HCT116 (cell line): ENCODE data around the gene FOXD1. TPM values are rescaled to one million over a fixed set of nuclear protein-coding genes. Genes with fewer than 3 reads are reported as not detected.

Experiments
- ATAC-seq: fragments of 200-7000 bp; cut with Tn5 transposase; 2 replicates; pipeline ENCODE4 v1.9.1; 2020; ENCODE audit warnings: mild to moderate bottlenecking, moderate library complexity
- BruUV-seq: library from RNA; stranded (reverse); fragments of 400-500 nt; replicated peaks from 2 replicates; lab custom pipeline; 2021; lab: Mats Ljungman, UMichigan
- CTCF ChIA-PET: fragments of 300-600 bp; sonication (Branson Sonifier 250); formaldehyde crosslinking; loops from one replicate; lab custom pipeline; 2021; ENCODE audit warnings: antibody characterized with exemption; lab: Charles Lee
- POLR2A ChIA-PET: fragments of 300-600, 350-600 bp; sonication (Branson Sonifier 250); formaldehyde crosslinking; loops from one replicate; lab custom pipeline; 2021; ENCODE audit warnings: antibody characterized with exemption; lab: Charles Lee
- RAD21 ChIA-PET, 2 experiments: fragments of 300-600 bp; sonication (Branson Sonifier 250); formaldehyde crosslinking; loops; one replicate each; lab custom pipeline; 2023; ENCODE audit warnings: low total read pairs in 2 of 2; ENCODE audit not compliant: uncharacterized antibody in 2 of 2, unreplicated experiment in 2 of 2, low non-redundant PET in 1 of 2; lab: Charles Lee
- DNase-seq: peaks from one replicate; pipeline ENCODE4 v3.0.0-alpha.2; 2010; ENCODE audit warnings: low read depth, low spot score
- H2AFZ ChIP-seq: fragments of 200-600 bp; shearing (Covaris generic), sonication (generic); 2 replicates; pipeline ENCODE4 v1.6.1; 2017; ENCODE audit warnings: low read depth, mixed run types, mixed read lengths, antibody characterized with exemption, low read length; ENCODE audit not compliant: poor library complexity, severe bottlenecking
- H3K27ac ChIP-seq: 2 replicates; pipeline ENCODE4 v1.5.1; 2012; ENCODE audit warnings: low read depth, low read length
- H3K27me3 ChIP-seq: fragments of 200-600 bp; sonication (generic); 2 replicates; pipeline ENCODE4 v1.6.1; 2016; ENCODE audit warnings: mixed run types, low read length, mixed read lengths; ENCODE audit not compliant: insufficient read depth
- H3K36me3 ChIP-seq, 2 experiments: fragments of 200-500 bp in 1 of 2; fragments of 200-600 bp in 1 of 2; sonication (Bioruptor generic) in 1 of 2; sonication (generic) in 1 of 2; 2 replicates each; pipeline versions ENCODE4 v1.5.1 to v1.6.1; 2014 to 2016; ENCODE audit warnings: low read length in 2 of 2, inconsistent platforms in 1 of 2, mixed read lengths in 1 of 2, mixed run types in 1 of 2; ENCODE audit not compliant: insufficient read depth in 2 of 2, control insufficient read depth in 1 of 2
- H3K4me1 ChIP-seq, 2 experiments: fragments of 200-600 bp in 1 of 2; sonication (generic) in 1 of 2; 2 replicates each; pipeline versions ENCODE4 v1.5.1 to v1.6.1; 2012 to 2017; ENCODE audit warnings: low read length in 2 of 2, inconsistent platforms in 1 of 2, mild to moderate bottlenecking in 1 of 2, mixed read lengths in 1 of 2, mixed run types in 1 of 2, moderate library complexity in 1 of 2; ENCODE audit not compliant: insufficient read depth in 2 of 2, control insufficient read depth in 1 of 2
- H3K4me2 ChIP-seq: fragments of 200-600 bp; sonication (generic); 2 replicates; pipeline ENCODE4 v1.6.1; 2017; ENCODE audit warnings: mixed run types, low read length, mixed read lengths
- H3K4me3 ChIP-seq, 2 experiments: fragments of 200-600 bp in 1 of 2; sonication (generic) in 1 of 2; replicated peaks in 1 of 2; 2 replicates each; pipeline ENCODE4 v1.5.1; 2011 to 2016; ENCODE audit warnings: low read length in 2 of 2, control low read depth in 1 of 2, low read depth in 1 of 2, mild to moderate bottlenecking in 1 of 2, mixed read lengths in 1 of 2, mixed run types in 1 of 2
- H3K79me2 ChIP-seq: fragments of 200-600 bp; sonication (generic); 2 replicates; pipeline ENCODE4 v1.6.1; 2017; ENCODE audit warnings: mild to moderate bottlenecking, mixed run types, low read length, moderate library complexity, mixed read lengths; ENCODE audit not compliant: insufficient read depth
- H3K9ac ChIP-seq: fragments of 200-600 bp; sonication (generic); 2 replicates; pipeline ENCODE4 v1.6.1; 2016; ENCODE audit warnings: low read length, mixed read lengths
- H3K9me2 ChIP-seq: fragments of 200-600 bp; sonication (generic), shearing (Covaris generic); 2 replicates; pipeline ENCODE4 v1.6.1; 2017; ENCODE audit warnings: mixed run types, mild to moderate bottlenecking, moderate library complexity; ENCODE audit not compliant: insufficient read depth
- H3K9me3 ChIP-seq, 2 experiments: fragments of 200-500 bp in 1 of 2; fragments of 200-600 bp in 1 of 2; sonication (Bioruptor generic) in 1 of 2; sonication (generic) in 1 of 2; 2 replicates each; pipeline ENCODE4 v1.6.1; 2014 to 2017; ENCODE audit warnings: low read length in 2 of 2, mixed read lengths in 2 of 2, inconsistent platforms in 1 of 2, low read depth in 1 of 2, mild to moderate bottlenecking in 1 of 2, mixed run types in 1 of 2, moderate library complexity in 1 of 2; ENCODE audit not compliant: control insufficient read depth in 1 of 2, insufficient read depth in 1 of 2
- H4K20me1 ChIP-seq: fragments of 200-600 bp; sonication (generic), shearing (Covaris generic); 2 replicates; pipeline ENCODE4 v1.6.1; 2017; ENCODE audit warnings: mixed run types, mild to moderate bottlenecking, moderate library complexity; ENCODE audit not compliant: insufficient read depth
- ATF3 ChIP-seq: IDR thresholded peaks from 2 replicates; pipeline ENCODE4 v1.6.1; 2012
- CBX3 ChIP-seq: IDR thresholded peaks from 2 replicates; pipeline ENCODE4 v1.6.1; 2012; ENCODE audit warnings: low read depth
- EGR1 ChIP-seq: IDR thresholded peaks from 2 replicates; pipeline ENCODE4 v1.6.1; 2012; ENCODE audit warnings: low read depth
- ELF1 ChIP-seq: IDR thresholded peaks from 2 replicates; pipeline ENCODE4 v1.6.1; 2012; ENCODE audit warnings: low read depth, borderline replicate concordance
- FOSL1 ChIP-seq: IDR thresholded peaks from 2 replicates; pipeline ENCODE4 v1.6.1; 2012; ENCODE audit warnings: low read depth
- MAX ChIP-seq: IDR thresholded peaks from 2 replicates; pipeline ENCODE4 v1.6.1; 2012
- POLR2A ChIP-seq: IDR thresholded peaks from 2 replicates; pipeline ENCODE4 v1.7.0; 2011; ENCODE audit warnings: borderline replicate concordance; ENCODE audit not compliant: insufficient read depth, insufficient read length; ENCODE audit errors: extremely low read depth
- POLR2AphosphoS5 ChIP-seq: IDR thresholded peaks from 2 replicates; pipeline ENCODE4 v1.6.1; 2011; ENCODE audit warnings: mild to moderate bottlenecking, low read depth, low read length, moderate library complexity
- RAD21 ChIP-seq: IDR thresholded peaks from 2 replicates; pipeline ENCODE4 v1.6.1; 2012; ENCODE audit warnings: low read depth, mild to moderate bottlenecking
- SRF ChIP-seq: IDR thresholded peaks from 2 replicates; pipeline ENCODE4 v1.6.1; 2012; ENCODE audit warnings: low read depth
- ZFX ChIP-seq: fragments of 450-650 bp; IDR thresholded peaks from 2 replicates; pipeline ENCODE4 v1.6.1; 2017
- ZNF274 ChIP-seq: fragments of 200-500 bp; sonication (Bioruptor generic); IDR thresholded peaks from 2 replicates; pipeline ENCODE4 v1.6.1; 2014; ENCODE audit warnings: mild to moderate bottlenecking, low read depth, low read length, inconsistent platforms
- intact Hi-C: fragments of 100-400 bp; cut with micrococcal nuclease; formaldehyde crosslinking; loops from 2 replicates; pipeline ENCODE4 v1.10.0; 2022
- total RNA-seq: library from RNA; stranded (reverse); gene quantifications from one replicate; pipeline ENCODE4 v1.2.1, GENCODE V29; 2021; ENCODE audit not compliant: unreplicated experiment
- TF ChIP-seq, protein P1 (sequence below), 3 experiments: fragments of 200-600 bp in 1 of 3; sonication (generic) in 1 of 3; IDR thresholded peaks in 2 of 3; conservative IDR thresholded peaks in 1 of 3; 2 replicates each; pipeline ENCODE4 v1.5.1; 2012 to 2017; ENCODE audit warnings: low read depth in 2 of 3, low read length in 2 of 3, antibody characterized with exemption in 1 of 3, borderline replicate concordance in 1 of 3, control low read depth in 1 of 3, mild to moderate bottlenecking in 1 of 3, mixed read lengths in 1 of 3, mixed run types in 1 of 3, moderate library complexity in 1 of 3; ENCODE audit not compliant: insufficient read depth in 1 of 3
- TF ChIP-seq, protein P2 (sequence below): IDR thresholded peaks from 2 replicates; pipeline ENCODE4 v1.6.1; 2012; ENCODE audit warnings: low read depth
- TF ChIP-seq, protein P3 (sequence below): IDR thresholded peaks from 2 replicates; pipeline ENCODE4 v1.6.1; 2011; ENCODE audit warnings: mild to moderate bottlenecking, low read length, moderate library complexity; ENCODE audit not compliant: insufficient replicate concordance; ENCODE audit errors: extremely low read depth

FOXD1 gene
- total RNA-seq, 1 experiment from 2014 or later, result 26.8 TPM

GRCh38 chr5:73442231-73442811 lies 6.3 kb downstream of the FOXD1 start:
- no peak overlapping the region for H3K9ac ChIP-seq
- no peak for TF ChIP-seq FOSL1
- no peak for TF ChIP-seq EGR1
- TF ChIP-seq, protein P1, sequence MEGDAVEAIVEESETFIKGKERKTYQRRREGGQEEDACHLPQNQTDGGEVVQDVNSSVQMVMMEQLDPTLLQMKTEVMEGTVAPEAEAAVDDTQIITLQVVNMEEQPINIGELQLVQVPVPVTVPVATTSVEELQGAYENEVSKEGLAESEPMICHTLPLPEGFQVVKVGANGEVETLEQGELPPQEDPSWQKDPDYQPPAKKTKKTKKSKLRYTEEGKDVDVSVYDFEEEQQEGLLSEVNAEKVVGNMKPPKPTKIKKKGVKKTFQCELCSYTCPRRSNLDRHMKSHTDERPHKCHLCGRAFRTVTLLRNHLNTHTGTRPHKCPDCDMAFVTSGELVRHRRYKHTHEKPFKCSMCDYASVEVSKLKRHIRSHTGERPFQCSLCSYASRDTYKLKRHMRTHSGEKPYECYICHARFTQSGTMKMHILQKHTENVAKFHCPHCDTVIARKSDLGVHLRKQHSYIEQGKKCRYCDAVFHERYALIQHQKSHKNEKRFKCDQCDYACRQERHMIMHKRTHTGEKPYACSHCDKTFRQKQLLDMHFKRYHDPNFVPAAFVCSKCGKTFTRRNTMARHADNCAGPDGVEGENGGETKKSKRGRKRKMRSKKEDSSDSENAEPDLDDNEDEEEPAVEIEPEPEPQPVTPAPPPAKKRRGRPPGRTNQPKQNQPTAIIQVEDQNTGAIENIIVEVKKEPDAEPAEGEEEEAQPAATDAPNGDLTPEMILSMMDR (IDR thresholded peaks at IDR 0.05 in 2 of 3, conservative IDR thresholded peaks at IDR 0.05 in 1 of 3; ENCODE audit: borderline replicate concordance in 1 of 3, insufficient read depth in 1 of 3, low read depth in 2 of 3, low read length in 2 of 3), result no peak
- TF ChIP-seq MAX, result no peak
- no peak for TF ChIP-seq ZNF274
- TF ChIP-seq, protein P2, sequence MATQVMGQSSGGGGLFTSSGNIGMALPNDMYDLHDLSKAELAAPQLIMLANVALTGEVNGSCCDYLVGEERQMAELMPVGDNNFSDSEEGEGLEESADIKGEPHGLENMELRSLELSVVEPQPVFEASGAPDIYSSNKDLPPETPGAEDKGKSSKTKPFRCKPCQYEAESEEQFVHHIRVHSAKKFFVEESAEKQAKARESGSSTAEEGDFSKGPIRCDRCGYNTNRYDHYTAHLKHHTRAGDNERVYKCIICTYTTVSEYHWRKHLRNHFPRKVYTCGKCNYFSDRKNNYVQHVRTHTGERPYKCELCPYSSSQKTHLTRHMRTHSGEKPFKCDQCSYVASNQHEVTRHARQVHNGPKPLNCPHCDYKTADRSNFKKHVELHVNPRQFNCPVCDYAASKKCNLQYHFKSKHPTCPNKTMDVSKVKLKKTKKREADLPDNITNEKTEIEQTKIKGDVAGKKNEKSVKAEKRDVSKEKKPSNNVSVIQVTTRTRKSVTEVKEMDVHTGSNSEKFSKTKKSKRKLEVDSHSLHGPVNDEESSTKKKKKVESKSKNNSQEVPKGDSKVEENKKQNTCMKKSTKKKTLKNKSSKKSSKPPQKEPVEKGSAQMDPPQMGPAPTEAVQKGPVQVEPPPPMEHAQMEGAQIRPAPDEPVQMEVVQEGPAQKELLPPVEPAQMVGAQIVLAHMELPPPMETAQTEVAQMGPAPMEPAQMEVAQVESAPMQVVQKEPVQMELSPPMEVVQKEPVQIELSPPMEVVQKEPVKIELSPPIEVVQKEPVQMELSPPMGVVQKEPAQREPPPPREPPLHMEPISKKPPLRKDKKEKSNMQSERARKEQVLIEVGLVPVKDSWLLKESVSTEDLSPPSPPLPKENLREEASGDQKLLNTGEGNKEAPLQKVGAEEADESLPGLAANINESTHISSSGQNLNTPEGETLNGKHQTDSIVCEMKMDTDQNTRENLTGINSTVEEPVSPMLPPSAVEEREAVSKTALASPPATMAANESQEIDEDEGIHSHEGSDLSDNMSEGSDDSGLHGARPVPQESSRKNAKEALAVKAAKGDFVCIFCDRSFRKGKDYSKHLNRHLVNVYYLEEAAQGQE, result no peak
- TF ChIP-seq POLR2AphosphoS5, result no peak
- TF ChIP-seq ELF1, result no peak
- no peak for TF ChIP-seq RAD21
- TF ChIP-seq, protein P3, sequence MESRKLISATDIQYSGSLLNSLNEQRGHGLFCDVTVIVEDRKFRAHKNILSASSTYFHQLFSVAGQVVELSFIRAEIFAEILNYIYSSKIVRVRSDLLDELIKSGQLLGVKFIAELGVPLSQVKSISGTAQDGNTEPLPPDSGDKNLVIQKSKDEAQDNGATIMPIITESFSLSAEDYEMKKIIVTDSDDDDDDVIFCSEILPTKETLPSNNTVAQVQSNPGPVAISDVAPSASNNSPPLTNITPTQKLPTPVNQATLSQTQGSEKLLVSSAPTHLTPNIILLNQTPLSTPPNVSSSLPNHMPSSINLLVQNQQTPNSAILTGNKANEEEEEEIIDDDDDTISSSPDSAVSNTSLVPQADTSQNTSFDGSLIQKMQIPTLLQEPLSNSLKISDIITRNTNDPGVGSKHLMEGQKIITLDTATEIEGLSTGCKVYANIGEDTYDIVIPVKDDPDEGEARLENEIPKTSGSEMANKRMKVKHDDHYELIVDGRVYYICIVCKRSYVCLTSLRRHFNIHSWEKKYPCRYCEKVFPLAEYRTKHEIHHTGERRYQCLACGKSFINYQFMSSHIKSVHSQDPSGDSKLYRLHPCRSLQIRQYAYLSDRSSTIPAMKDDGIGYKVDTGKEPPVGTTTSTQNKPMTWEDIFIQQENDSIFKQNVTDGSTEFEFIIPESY, result no peak
- no peak for TF ChIP-seq ZFX
- no peak for TF ChIP-seq POLR2A
- TF ChIP-seq CBX3, result no peak
- TF ChIP-seq ATF3, result no peak
- no peak for TF ChIP-seq SRF
- no peak for ATAC-seq
- no peak overlapping the region for H3K4me2 ChIP-seq
- H3K9me2 ChIP-seq, result no peaks in the 10 kb centered on the region
- no TSS peak for BruUV-seq
- H3K9me3 ChIP-seq, result no peaks in the 10 kb centered on the region
- CTCF ChIA-PET, result interaction anchor here (1.3 to 1.8 kb wide), 2 partner anchors 12 to 226 kb away, joined by 5 to 6 read pairs; no protein-coding TSS in a partner anchor
- no peak overlapping the region for H3K4me3 ChIP-seq
- intact Hi-C loops, result no loop called here
- H2AFZ ChIP-seq, result no peak overlapping the region
- H4K20me1 ChIP-seq, result no peaks in the 10 kb centered on the region
- peaks cover 21% of the 10 kb centered on the region for H3K79me2 ChIP-seq
- H3K27me3 ChIP-seq, result no peaks in the 10 kb centered on the region
- RAD21 ChIA-PET, result no interaction called here
- POLR2A ChIA-PET, result no interaction called here
- H3K4me1 ChIP-seq, result peaks cover 14 to 26% of the 10 kb centered on the region in 2 experiments; a peak in 3 of 4 replicates
- H3K36me3 ChIP-seq, result no peaks in the 10 kb centered on the region
- DNase-seq, result no peak
- no peak overlapping the region for H3K27ac ChIP-seq
